EL (cell line): ENCODE data around the gene ZNF407.

Experiments
- DNase-seq: peaks from one replicate; pipeline ENCODE4 v3.0.0-alpha.2; 2016

Gene ZNF407

DNA sequence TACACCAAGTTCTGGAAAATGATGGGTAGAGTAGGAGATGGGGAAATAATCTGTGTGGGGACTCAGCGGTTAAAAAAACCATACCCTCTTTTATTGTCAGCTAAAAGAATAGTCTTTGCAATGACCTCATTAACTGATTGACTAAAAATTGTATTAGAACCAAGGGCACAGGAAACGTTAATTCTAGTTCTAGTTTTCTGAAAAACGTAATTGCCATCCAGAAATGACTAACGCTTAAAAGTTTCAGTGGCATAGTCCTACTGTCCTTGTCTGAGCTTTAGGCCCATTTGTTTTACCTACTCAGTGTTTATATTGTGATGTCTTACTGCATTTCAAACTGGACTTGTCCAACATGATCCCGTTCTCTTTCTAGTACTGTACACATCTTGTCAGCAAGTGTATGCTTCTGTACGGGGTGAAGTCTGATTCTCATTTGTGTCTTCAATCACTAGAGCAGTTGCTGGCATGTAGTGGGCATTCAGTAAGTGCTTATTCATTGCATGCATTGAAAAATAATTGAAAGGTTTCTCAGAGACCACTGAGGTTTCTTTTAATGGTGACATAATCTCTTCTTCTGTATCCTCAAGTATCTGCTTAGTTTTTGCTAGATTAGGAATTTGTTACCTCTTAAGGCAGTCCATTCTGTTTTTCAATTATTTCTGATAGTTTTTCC lies 81.5 kb downstream of the ZNF407 start:
- no peak for DNase-seq

DNA sequence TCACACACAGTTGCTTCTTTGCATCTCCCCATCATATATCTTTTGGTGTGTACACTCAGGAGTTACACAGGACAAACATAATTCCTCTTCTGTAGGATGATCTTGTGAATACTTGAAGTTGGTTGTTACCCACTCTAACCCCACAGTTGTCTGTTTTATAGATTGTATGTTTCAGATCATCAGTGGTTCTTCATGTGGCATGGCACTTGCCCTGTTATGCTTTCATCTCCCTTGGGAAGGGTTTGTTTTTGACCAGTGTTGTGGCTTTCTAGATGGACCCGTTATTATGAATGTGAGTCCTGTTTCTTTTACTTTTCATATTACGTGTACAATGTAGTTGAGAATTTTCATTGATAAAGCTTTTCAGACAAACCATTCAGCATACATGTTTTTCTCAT lies 82.0 kb downstream of the ZNF407 start:
- no peak for DNase-seq

DNA sequence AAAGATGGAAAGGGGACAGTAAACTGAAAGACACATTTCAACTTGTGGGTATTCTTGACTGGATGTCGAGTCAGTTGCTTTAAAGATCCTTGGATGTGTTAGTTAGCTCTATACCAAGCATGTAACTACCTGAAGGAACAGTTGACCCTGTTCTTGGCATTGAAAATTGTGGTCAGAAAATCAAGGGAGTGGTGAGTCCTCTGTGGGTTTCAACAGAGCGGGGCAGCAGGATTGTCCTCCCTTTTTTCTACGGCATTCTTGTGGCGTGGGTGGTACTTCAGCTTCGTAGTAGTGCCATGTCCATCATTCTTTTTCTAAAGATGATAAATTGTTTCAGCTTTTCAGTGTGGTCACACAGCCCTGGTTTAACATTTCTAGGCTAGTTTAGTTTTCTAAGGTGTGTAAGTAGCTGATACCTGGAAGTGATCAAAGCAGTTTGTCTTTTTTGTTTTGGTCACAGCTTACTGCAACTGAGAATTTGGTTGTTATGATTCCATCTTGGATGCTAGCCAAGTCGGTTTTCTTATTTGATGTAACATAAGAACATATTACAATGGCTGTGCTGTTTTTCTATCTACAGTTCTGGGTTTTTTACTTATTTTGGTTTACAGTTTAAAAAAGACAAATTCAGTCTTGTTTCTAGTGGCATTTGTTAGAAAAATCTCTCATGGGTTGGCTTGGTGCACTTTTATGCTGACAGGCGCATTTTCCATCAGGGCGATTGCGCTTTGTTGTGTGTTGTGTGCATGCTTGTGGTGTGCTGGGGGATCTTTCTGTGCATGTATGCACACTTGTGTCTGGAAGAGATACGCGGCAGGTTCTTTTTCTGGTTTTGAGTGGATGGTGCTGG lies 84.7 kb downstream of the ZNF407 start:
- DNase-seq = no peak

DNA sequence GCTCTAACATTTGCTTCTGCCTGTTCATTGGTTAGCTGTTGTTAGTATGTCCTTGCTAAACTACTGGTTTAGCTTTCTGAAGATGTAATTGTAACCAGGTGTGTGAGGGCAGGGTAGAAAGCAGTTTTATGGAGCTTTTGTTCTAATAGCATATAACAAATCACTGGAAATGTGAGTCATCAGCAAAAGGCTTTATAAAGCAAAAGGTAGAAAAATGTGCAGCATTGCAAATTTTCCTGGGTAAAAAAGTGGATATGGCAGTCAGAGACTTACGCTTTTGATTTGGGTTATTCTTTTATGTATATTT lies 85.3 kb downstream of the ZNF407 start:
- DNase-seq = no peak

DNA sequence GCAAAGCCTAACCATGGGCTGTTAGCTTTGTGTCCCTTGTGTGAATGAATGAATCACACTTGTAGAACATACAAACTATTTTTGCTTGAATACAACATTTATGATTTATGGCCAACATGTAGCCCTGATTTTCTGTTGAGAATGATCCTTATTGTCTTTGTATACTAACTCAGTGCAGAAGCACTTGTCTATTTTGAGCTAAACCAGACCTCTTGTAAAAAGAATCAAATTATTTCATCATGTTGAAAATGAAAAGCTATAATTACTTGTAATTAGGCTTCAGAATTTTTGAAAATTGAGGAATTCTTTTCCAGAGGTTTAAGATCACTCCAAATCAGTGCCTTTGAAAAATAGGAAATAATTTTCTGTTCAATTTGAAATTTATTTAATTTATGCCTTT lies 85.9 kb downstream of the ZNF407 start:
- no peak for DNase-seq

DNA sequence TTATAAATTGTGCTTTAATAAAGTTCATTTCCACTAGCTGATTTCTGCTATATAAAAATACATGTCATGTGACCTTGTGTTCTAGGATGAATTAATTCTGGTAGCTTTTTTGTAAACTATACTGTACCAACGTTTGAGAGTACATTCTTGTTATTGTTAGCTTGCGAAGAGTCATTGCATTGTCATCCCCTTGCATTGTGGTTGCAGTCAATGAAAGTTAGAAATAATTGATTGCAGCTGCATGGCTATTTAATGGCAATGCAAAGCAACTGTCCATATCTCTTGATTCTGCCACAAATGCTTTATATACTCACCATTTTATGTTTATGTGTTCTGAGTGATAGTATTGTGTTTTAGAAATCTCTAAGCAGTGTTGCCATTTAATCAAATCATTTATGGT lies 91.6 kb downstream of the ZNF407 start:
- peak; percentile 57 for DNase-seq

DNA sequence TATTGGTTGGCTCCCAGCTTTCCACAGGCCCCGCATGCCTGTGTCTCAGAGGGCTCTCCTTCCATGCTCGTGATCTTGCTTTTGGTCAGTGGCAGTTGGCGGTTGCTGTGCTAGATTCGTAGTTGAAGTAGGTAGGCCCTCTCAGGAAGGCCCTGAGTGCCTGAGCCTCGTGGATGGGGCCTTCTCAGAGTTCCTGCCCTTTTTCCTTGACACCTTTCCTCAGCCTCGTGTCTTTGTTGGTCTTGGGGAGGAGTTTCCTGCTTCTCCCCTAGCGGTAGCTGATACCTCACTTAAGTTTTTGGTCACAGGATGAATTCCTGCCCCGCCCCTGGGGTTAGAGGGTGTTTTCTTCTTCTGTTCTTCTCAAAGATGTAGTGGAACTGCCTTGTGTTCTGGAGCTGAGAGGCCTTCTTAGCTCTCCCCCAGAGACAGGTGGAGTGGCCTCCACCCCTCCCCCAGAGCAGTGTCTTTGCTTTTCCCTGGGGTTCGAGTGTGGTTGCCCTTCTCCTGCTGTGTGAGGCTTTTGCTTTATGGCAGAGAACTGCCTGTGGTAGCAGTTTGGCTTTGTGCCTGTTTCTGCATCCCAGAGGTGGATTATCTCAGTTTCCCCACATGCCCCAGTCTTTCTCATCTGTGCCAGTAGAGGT lies 94.8 kb downstream of the ZNF407 start:
- no peak for DNase-seq

DNA sequence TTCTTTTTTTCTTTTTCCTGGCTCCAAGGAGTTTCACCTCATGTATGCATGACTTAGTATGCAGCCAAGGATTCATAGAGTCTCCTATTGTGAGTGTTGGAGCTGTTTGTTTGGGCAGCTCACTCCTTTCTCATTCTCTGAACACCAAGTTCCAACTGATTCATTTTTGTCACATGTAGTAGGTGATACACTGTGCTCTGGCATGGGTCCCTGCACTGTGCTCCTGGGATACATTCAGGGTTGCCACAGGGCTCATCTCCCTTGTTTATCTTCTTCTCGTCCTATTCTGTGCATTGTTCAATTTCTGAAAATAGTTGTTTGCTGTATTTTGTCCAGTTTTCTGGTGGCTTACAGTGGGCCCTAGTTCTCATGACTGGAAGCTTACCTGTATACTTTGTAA lies 96.8 kb downstream of the ZNF407 start:
- DNase-seq = no peak

DNA sequence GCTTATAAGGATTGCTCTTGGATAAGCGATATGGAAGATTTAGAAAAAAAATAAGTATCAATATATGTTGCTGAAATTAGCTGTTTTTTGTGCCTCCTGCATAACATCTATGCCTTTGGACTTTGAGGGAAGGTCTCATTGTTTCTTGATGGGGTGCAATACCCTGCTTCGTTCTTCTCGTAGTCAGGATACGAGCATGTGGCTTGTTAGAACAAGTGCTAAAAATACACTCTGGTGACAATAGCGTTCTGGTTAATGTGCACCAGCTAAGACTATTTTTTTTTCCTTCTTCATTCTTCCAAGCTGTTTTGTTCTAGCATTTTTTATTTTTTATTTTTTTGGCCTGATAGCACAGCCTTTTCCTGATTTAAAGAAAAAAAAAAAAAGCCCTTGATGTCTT lies 97.5 kb downstream of the ZNF407 start:
- no peak for DNase-seq

DNA sequence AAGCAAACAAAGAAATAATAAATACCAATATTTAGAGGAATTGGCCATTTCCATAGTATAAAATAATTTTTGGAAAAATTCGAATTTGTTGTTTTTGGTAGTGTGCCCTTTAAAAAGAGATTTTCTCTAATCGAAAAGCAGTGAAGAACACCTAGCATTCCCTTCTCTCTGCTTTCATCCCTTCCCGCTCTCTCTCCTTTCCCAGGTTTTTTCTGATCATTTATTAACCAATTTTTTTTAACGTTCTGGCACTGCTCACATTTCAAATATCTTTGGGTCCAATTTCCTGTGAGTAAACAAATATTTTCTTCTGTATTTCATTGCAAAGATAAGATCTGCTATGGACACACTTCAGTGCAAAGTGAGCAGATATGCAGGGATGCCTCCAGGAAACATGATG lies 101.2 kb downstream of the ZNF407 start:
- no peak for DNase-seq

DNA sequence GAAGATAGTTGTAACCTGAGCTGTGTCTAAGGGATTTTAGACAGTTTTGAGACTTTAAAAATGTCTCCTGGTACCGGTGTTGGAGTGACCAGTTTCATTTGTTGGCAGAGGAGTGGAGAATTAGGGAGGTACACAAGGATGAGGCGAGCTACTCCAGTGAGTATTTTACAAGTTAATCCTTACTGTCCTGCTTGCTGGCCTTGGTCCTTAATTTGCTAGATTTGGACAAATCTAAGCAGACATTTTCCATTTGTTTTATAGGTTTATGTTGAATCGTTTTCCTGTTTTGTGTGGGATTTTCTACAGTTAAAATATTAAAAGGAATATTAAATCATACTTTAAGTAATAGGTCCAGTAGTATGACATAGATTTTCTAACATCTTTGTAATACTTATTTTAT lies 101.8 kb downstream of the ZNF407 start:
- DNase-seq = no peak

DNA sequence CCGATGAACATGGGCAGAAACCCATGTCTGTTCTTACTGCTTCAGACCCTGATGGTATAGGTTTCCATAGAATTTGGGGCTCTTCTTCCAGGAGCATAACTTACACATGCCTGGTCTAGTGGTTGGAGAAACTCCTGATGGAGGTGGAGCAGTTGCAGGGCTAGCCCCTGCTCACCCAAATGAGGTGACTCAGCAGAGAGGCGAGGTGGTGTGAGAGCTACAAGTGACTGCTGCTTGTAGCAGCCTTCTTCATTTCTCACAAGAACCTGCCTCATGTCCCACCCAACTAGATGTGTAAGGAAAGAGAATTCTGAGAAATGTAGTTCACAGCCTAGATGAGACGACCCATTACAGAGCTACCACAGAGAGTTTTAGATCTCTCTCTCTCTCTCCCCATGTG lies 105.3 kb downstream of the ZNF407 start:
- no peak for DNase-seq

DNA sequence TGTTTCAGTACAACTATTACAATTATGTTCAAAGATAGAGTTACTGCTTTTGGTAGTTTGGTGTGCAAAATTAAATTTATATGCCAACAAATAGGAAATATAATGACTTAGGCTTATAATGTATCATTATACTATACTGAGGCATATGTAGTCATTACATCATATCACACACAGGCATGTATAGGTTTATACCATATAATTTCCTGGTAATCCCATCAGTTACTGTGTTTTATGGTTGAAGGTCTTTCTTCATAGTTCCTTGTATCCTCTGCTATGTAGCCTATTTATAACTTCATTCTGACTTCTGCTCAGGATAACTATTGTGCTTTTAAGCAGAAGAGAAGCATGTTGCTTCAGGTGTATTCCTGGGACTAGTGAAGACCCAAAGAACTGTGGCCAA lies 110.5 kb downstream of the ZNF407 start:
- no peak for DNase-seq

DNA sequence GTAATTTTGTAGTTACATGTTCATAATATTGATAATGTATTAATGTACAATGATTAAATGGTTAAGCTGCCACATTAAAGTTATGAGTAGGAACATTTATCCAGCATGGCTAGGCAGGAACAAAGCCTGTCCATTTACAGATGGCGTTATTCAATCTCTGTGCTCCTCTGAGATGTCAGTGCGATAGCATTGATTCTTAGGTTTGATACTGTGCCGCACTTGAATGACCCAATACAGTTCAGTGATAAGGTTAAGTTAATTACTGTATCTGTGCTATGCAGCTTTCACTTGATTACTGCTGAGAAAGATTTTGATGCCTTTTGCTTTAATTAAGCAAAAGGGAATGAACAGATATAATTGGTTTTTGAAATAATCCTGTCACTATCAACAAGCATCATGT lies 111.8 kb downstream of the ZNF407 start:
- DNase-seq = no peak

DNA sequence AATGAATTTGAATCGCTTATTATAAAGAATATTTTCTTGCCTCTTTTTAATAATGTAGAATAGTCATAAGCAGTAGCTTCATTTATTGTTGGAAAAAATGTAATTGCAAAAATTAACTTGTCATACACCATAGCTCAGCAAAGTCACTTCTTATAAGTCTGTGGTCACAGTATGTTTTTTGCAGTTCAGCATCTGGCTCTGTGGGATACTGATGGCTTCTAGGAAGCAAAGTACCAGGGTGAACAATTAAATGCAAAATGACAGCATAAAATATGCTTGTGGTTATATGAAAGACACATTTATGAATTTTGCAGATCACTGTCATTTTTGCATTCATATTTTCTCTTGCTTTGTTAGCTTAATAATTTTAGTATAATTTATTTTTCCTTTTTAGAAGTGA lies 116.5 kb downstream of the ZNF407 start:
- no peak for DNase-seq

DNA sequence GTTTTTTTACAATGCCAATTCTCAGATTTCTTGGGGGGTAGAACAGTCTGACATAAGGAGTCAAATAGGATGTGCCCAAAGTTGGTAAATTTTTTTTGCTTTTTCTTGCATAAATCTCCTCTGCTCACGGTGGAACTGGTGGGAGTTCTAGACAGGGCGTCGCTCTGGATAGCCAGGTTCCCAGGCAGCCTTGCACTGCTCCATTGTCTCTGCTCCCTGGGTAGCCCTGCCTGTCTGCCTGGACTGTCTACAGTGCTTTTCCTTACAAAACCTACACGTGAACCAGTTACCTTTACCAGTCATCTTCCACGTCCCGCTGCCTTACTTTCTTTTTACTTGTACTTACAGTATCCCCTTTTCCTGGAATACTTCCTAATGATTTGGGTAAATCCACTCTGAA lies 117.1 kb downstream of the ZNF407 start:
- DNase-seq = no peak

DNA sequence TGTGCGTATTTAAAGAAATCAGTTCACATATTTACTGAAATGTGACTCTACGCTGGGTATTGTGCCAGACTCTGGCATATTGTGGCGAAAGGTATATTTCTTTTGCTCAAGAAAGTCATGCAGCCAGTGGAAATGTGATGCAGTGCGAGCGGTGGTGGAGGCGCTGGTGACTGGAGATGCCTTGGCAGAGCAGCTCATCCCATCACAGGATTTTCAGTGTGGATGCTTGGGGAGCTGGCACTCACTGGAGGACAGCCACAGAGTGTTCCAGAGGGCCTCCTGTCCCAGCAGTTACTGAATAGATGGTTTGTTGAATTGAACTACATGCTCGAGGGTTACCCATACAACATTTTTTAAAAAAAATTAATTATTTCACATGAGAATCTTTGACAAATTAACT lies 117.6 kb downstream of the ZNF407 start:
- no peak for DNase-seq

DNA sequence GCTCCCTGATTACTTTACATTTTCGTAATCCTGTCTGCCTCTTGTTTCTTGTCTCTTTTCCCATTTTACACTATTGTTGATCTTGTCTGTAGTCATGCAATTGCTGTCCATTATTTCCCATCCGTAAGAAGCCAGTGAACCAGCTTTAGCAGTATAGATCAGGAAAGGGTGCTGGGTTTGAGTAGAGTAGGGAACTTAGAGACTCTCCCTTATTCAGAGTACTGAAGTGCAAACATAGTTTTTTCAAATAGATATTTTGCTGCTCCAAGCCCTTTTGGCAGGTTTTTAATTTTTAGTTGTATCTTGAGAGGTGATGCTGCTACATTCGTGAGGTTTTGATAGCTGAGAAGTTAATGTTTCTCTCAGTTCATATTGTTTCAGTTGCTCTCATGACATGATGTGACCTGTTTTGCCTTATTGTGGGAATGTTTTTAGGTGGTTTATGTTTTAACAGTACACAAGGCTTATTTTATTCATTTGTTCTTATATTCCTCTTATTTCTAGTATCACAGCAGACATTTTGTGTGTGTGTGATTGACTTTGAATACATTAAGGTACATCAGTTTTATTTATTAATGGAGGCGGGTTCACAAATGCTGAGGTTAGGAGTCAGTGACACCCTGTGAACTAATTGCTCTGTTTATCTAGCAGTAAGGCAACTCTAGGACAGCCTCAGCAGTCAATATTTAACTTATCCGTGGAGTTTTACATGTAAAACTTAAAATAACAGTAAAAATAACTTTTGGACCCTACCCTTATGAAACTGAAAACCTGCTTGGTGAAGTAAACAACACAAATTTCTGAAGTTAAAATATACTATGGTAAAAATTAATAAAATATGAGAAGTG lies 118.4 kb downstream of the ZNF407 start:
- no peak for DNase-seq

DNA sequence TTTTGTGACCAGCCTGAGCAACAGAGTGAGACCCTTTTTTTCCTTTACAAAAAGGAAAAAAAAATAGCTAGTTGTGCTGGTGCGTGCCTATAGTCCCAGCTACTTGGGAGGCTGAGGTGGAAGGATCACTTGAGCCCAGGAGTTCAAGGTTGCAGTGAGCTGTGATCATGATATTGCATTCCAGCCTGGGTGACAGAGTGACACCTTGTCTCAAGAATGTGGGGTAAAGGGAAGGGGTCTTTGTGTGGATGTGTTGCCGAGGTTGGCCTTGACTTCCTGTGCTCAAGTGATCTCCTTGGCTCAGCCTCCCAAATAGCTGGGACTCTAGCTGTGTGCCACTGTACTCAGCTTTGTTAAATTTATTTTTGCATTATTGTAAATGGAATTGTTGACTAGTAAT lies 120.6 kb downstream of the ZNF407 start:
- no peak for DNase-seq

DNA sequence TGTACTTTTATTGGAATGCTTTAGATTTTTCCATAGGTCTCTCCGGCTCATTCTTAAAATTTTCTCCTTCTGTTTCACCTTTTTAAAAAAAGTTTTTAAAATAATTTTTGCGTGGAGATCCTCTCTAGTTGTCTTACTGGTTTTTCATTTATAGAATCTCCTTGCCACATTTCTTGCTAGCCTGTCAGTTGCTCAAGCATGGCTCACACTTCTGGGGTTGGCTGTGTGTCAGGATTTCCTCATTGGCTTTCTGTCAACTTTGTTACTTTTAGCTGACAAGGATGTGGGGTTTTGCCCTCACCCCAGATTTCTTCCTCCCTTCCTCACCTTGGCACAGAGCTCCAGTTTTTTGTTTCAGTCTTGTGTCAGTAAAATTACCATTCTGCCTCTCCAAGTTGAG lies 124.6 kb downstream of the ZNF407 start:
- DNase-seq = peak; percentile 34

DNA sequence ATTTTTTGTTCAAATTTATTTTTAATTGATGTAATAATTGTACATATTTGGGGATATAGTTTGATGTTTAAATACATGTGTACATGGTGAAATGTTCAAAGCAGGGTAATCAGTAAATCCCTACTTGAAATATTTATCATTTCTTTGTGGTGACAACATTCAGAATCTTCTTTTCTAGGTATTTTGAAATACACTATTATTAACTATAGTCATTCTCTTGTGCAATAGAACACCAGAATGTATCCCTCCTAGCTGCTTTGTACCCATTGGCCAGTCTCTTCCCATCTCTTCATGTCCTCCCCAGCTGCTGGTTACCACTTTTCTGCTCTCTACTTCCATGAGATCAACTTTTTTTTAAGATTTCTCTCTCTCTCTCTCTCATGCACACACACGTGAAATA lies 126.5 kb downstream of the ZNF407 start:
- DNase-seq = peak; percentile 53

DNA sequence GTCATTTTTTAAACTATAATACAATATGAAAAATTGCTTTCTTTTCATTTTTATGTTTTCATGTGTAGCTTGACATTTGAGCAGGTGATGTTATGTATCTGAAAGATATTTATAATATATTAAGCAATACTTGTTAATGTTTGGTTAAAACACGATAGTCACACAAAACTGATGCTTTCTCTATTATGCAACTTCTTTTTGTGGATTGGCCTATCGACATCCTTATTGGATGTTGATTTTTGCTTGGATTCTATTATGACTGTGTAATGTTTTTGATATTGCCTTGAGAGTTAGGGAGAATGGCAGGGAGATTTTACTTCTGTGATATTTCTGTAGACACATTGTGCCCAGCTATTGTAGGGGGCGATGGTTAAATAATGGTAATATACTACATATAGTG lies 128.0 kb downstream of the ZNF407 start:
- no peak for DNase-seq

DNA sequence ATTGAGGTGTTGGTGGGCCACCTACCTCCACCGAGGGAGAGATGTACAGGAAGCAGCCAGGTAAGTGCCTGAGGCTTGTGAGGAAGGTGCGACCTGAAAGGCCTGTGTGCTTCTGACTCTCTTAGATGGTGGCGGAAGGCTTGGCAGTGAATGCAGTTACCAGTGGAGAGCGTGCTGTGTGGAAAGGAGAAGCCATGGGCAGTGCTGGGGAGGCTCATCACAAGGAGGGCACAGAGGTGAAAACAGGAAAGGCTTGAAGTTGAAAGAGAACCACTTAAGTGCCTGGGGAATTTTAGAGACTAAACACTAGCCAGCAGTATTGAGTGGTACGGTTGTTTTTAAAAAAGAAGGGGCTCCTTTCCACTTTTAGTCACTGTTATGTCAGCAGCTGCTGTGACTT lies 130.9 kb downstream of the ZNF407 start:
- DNase-seq = no peak

DNA sequence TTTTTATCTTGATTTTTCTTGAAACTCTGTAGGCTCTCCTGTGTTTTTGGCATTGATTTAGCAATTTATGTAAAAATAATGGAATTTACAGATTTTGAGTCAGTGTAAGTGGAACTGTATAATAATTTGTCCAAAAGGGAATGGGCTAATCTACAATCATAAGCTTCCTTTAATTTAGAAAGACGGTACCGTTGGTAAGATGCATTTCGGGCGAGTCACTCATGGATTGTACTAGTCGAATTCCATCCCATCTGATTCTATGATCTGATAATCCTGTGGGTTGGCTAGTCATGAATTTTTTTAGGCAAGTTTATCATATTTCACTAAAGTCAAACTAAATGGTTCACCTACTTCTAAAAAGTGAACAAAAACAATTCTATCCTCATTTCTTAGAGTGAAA lies 133.4 kb downstream of the ZNF407 start:
- peak; percentile 70 for DNase-seq
